GM12865 (cell line): ENCODE data around the gene LRRC1.

ENCODE experiments used
- DNase-seq: peaks from one replicate; pipeline ENCODE4 v3.0.0; 2010; ENCODE audit warnings: low read depth
- H3K4me3 ChIP-seq: 2 replicates; pipeline ENCODE4 v1.5.1; 2011; ENCODE audit warnings: mild to moderate bottlenecking, low read depth, low read length, control low read depth
- CTCF ChIP-seq: IDR thresholded peaks from 2 replicates; pipeline ENCODE4 v1.5.1; 2011; ENCODE audit warnings: low read length, control low read depth, low read depth, inconsistent platforms; ENCODE audit not compliant: insufficient read depth; ENCODE audit errors: missing control alignments

The LRRC1 gene

GRCh38 chr6:53794720-53795339, at the start of gene LRRC1:
Gene LRRC1 (plus strand): TSS chr6:53795005. CDS start chr6:53795257, 252 bp downstream.
- peak within 1 kb of the TSS; percentile 71 for H3K4me3 ChIP-seq
- DNase-seq = peak; percentile 91
- TF ChIP-seq CTCF = no peak

- H3K4me3 ChIP-seq = no peak overlapping the region
- TF ChIP-seq CTCF = no peak
- DNase-seq = no peak
Measured at GRCh38 chr6:53746442-53747103, 48.2 kb upstream of the LRRC1 start.

- no peak for DNase-seq
- TF ChIP-seq CTCF = no peak
- H3K4me3 ChIP-seq = no peak overlapping the region
Measured at GRCh38 chr6:53750052-53750650, 44.7 kb upstream of the LRRC1 start.

GRCh38 chr6:53751417-53751816, 43.4 kb upstream of the LRRC1 start:
- H3K4me3 ChIP-seq = no peak overlapping the region
- TF ChIP-seq CTCF = no peak
- no peak for DNase-seq

GRCh38 chr6:53752440-53752839, 42.4 kb upstream of the LRRC1 start:
- TF ChIP-seq CTCF = no peak
- no peak for DNase-seq
- no peak overlapping the region for H3K4me3 ChIP-seq

GRCh38 chr6:53752856-53753255, 41.9 kb upstream of the LRRC1 start:
- TF ChIP-seq CTCF = no peak
- no peak overlapping the region for H3K4me3 ChIP-seq
- no peak for DNase-seq
